HG03064 (cell line): Measurements from ENCODE around the gene MGA.

Experiments used
- ATAC-seq: cut with Tn5 transposase; IDR thresholded peaks from one replicate; pipeline ENCODE4 v1.9.1; 2021; ENCODE audit warnings: low read depth; ENCODE audit not compliant: unreplicated experiment

The MGA gene

GRCh38 chr15:41780266-41780665, 120.1 kb downstream of the MGA start:
- no peak for ATAC-seq

GRCh38 chr15:41780727-41781126, 120.5 kb downstream of the MGA start:
- ATAC-seq, result no peak

- no peak for ATAC-seq
Measured at GRCh38 chr15:41782371-41783282, 122.4 kb downstream of the MGA start.

GRCh38 chr15:41783296-41783695, 123.1 kb downstream of the MGA start:
- no peak for ATAC-seq

GRCh38 chr15:41788262-41788661, 128.1 kb downstream of the MGA start:
- ATAC-seq, result no peak

- no peak for ATAC-seq
Measured at GRCh38 chr15:41789236-41789635, 129.0 kb downstream of the MGA start.

GRCh38 chr15:41789662-41790061, 129.5 kb downstream of the MGA start:
- ATAC-seq, result no peak

GRCh38 chr15:41790169-41790568, 130.0 kb downstream of the MGA start:
- ATAC-seq, result no peak

GRCh38 chr15:41790756-41791546, 130.7 kb downstream of the MGA start:
- ATAC-seq, result no peak

GRCh38 chr15:41791547-41791937, 131.3 kb downstream of the MGA start:
- no peak for ATAC-seq

GRCh38 chr15:41792000-41792637, 131.9 kb downstream of the MGA start:
- ATAC-seq, result no peak

- no peak for ATAC-seq
Measured at GRCh38 chr15:41794081-41794480, 133.9 kb downstream of the MGA start.

GRCh38 chr15:41795996-41796856, 136.0 kb downstream of the MGA start:
- ATAC-seq, result no peak

GRCh38 chr15:41797201-41797944, 137.2 kb downstream of the MGA start:
- ATAC-seq, result no peak

- no peak for ATAC-seq
Measured at GRCh38 chr15:41798607-41799487, 138.6 kb downstream of the MGA start.

- no peak for ATAC-seq
Measured at GRCh38 chr15:41799488-41799805, 139.2 kb downstream of the MGA start.

GRCh38 chr15:41801185-41801584, 141.0 kb downstream of the MGA start:
- ATAC-seq, result no peak

- ATAC-seq, result no peak
Measured at GRCh38 chr15:41801850-41802455, 141.7 kb downstream of the MGA start.
